ENCODE results near the gene ZBTB18.

GRCh38 chr1:244100704-244101453, 49.8 kb downstream of the ZBTB18 start:
- TF ChIP-seq BHLHE40 (IDR thresholded peaks at IDR 0.05; ENCODE audit: borderline replicate concordance) (no peak), SP1 (IDR thresholded peaks at IDR 0.05) (no peak), FOXK2 (IDR thresholded peaks at IDR 0.05) (no peak), ELF4 (IDR thresholded peaks at IDR 0.05) (no peak), ZNF384 (IDR thresholded peaks at IDR 0.05) (no peak), PKNOX1 (IDR thresholded peaks at IDR 0.05) (peak; percentile 26; the same call in 1 of the 2 replicates), L3MBTL2 (conservative IDR thresholded peaks at IDR 0.05) (no peak), ARNT (IDR thresholded peaks at IDR 0.05) (no peak), TARDBP (IDR thresholded peaks at IDR 0.05) (no peak), FOXM1 (IDR thresholded peaks at IDR 0.05; ENCODE audit: borderline replicate concordance) (no peak), SUZ12 (IDR thresholded peaks at IDR 0.05) (no peak), CTBP1 (IDR thresholded peaks at IDR 0.05; ENCODE audit: borderline replicate concordance) (no peak), NFRKB (IDR thresholded peaks at IDR 0.05) (no peak), FOXA1 (IDR thresholded peaks at IDR 0.05) (no peak)
